SU-DHL-6 (cell line): ENCODE data around the gene TANC2.

ENCODE experiments used
- H2AFZ ChIP-seq: fragments of 200-600 bp; sonication (generic); 2 replicates; pipeline ENCODE4 v1.6.1; 2014; ENCODE audit warnings: low read depth, mild to moderate bottlenecking, moderate library complexity, mixed read lengths, antibody characterized with exemption, low read length; ENCODE audit not compliant: severe bottlenecking
- H3F3A ChIP-seq: fragments of 200-600 bp; shearing (Covaris generic); 2 replicates; pipeline ENCODE4 v1.6.0; 2016; ENCODE audit warnings: antibody characterized with exemption, mild to moderate bottlenecking; ENCODE audit not compliant: insufficient read depth
- H3K27ac ChIP-seq: fragments of 200-600 bp; sonication (generic); 2 replicates; pipeline ENCODE4 v1.5.1; 2016; ENCODE audit warnings: low read depth, mild to moderate bottlenecking, low read length, moderate library complexity, mixed read lengths
- H3K27me3 ChIP-seq: fragments of 200-600 bp; sonication (generic), shearing (Covaris generic); 2 replicates; pipeline ENCODE4 v1.6.0; 2014; ENCODE audit warnings: mild to moderate bottlenecking, low read length
- H3K36me3 ChIP-seq: fragments of 200-600 bp; sonication (generic); 2 replicates; pipeline ENCODE4 v1.6.1; 2014; ENCODE audit warnings: mild to moderate bottlenecking, low read length, mixed read lengths
- H3K4me2 ChIP-seq: fragments of 300-600, 200-600 bp; shearing (Covaris generic), sonication (generic); 2 replicates; pipeline ENCODE4 v1.6.0; 2014; ENCODE audit warnings: low read length, low read depth, mild to moderate bottlenecking; ENCODE audit not compliant: poor library complexity, severe bottlenecking
- H3K4me3 ChIP-seq: fragments of 200-600 bp; sonication (generic); 2 replicates; pipeline ENCODE4 v1.5.1; 2014; ENCODE audit warnings: antibody characterized with exemption, low read length, mild to moderate bottlenecking, mixed read lengths; ENCODE audit not compliant: insufficient read depth, poor library complexity, severe bottlenecking
- H3K79me2 ChIP-seq: fragments of 200-600 bp; sonication (generic); 2 replicates; pipeline ENCODE4 v1.6.1; 2014; ENCODE audit warnings: mild to moderate bottlenecking, low read length, moderate library complexity; ENCODE audit not compliant: insufficient read depth
- H3K9ac ChIP-seq: fragments of 200-600 bp; sonication (generic); 2 replicates; pipeline ENCODE4 v1.7.0; 2014; ENCODE audit warnings: mild to moderate bottlenecking, low read length
- H3K9me2 ChIP-seq: fragments of 200-600 bp; sonication (generic); replicated peaks from 2 replicates; pipeline ENCODE4 v1.6.1; 2014; ENCODE audit warnings: low read length; ENCODE audit not compliant: insufficient read depth
- H3K9me3 ChIP-seq: fragments of 200-600 bp; sonication (generic); 2 replicates; pipeline ENCODE4 v1.6.1; 2014; ENCODE audit warnings: low read length, mixed read lengths; ENCODE audit not compliant: insufficient read depth
- H4K20me1 ChIP-seq: fragments of 200-600 bp; sonication (generic); 2 replicates; pipeline ENCODE4 v1.6.1; 2014; ENCODE audit warnings: low read depth, mild to moderate bottlenecking, antibody characterized with exemption, low read length, moderate library complexity, mixed read lengths
- EZH2phosphoT487 ChIP-seq: fragments of 200-600 bp; sonication (generic), shearing (Covaris generic); conservative IDR thresholded peaks from 2 replicates; pipeline ENCODE4 v1.6.1; 2018; ENCODE audit warnings: mild to moderate bottlenecking, antibody characterized with exemption, low read length, moderate library complexity, mixed read lengths
- TF ChIP-seq, protein P1 (sequence below): fragments of 200-600 bp; sonication (generic); IDR thresholded peaks from one replicate; pipeline ENCODE4 v1.5.1; 2017; ENCODE audit warnings: antibody characterized with exemption, mild to moderate bottlenecking, low read length, moderate library complexity; ENCODE audit not compliant: insufficient read depth, poor library complexity, severe bottlenecking

Gene TANC2

DNA sequence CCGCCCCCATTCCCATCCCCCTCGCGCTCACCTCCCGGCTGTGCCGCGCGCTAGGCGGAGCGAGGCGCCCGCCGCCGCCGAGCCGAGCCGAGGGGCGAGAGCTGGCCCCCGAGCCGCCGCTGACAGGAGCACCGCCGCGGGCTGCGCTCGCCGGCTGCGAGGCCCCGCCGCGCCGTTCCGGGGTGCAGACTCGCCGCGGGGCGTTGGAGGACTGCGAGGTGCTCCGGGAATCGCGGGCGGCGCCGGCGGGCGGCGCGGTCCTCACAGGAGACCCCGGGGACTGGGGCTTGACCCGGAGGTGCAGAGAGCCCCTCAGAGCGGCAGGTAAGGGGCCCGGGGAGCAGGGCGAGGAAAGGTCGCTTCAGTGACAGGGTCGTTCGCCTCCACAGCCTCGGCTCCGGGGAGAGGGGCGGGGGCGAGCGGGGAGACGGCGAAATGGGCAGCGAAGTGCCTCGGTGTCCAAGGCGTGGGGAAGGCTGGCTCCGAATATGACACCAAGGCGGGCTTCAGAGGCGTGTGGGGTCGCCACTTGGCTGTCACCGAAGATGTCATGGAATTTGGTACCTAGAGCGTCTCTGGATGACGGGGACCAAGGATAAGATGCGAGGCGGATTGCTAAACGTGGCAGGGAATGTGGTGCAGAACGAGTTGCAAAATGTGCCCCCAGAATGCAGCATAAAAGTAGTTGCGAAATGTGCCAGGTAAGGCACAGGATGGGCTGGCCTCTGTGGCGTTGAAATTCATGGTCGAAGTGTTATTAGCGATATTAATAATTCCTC lies 580 bp downstream of the TANC2 start:
- H3K27ac ChIP-seq, result no peak overlapping the region; the same call in 1 of the 2 replicates
- H3K79me2 ChIP-seq, result no peaks in the 10 kb centered on the region
- H3K9ac ChIP-seq, result peak overlapping the region; percentile 65
- H3K4me2 ChIP-seq, result peak overlapping the region; percentile 71
- peaks cover 8% of the 10 kb centered on the region; the same call in 1 of the 2 replicates for H4K20me1 ChIP-seq
- no peaks in the 10 kb centered on the region for H3K9me2 ChIP-seq
- peak overlapping the region; percentile 54 for H3K4me3 ChIP-seq
- H3F3A ChIP-seq, result peaks cover 11% of the 10 kb centered on the region
- no peaks in the 10 kb centered on the region for H3K9me3 ChIP-seq
- 0 out of 2 replicates have a peak, but pooled peaks cover 5% of the 10 kb centered on the region for H3K27me3 ChIP-seq
- H2AFZ ChIP-seq, result peak overlapping the region; percentile 94
- no peak for TF ChIP-seq EZH2phosphoT487
- TF ChIP-seq, protein P1, sequence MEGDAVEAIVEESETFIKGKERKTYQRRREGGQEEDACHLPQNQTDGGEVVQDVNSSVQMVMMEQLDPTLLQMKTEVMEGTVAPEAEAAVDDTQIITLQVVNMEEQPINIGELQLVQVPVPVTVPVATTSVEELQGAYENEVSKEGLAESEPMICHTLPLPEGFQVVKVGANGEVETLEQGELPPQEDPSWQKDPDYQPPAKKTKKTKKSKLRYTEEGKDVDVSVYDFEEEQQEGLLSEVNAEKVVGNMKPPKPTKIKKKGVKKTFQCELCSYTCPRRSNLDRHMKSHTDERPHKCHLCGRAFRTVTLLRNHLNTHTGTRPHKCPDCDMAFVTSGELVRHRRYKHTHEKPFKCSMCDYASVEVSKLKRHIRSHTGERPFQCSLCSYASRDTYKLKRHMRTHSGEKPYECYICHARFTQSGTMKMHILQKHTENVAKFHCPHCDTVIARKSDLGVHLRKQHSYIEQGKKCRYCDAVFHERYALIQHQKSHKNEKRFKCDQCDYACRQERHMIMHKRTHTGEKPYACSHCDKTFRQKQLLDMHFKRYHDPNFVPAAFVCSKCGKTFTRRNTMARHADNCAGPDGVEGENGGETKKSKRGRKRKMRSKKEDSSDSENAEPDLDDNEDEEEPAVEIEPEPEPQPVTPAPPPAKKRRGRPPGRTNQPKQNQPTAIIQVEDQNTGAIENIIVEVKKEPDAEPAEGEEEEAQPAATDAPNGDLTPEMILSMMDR, result no peak
- no peaks in the 10 kb centered on the region for H3K36me3 ChIP-seq

DNA sequence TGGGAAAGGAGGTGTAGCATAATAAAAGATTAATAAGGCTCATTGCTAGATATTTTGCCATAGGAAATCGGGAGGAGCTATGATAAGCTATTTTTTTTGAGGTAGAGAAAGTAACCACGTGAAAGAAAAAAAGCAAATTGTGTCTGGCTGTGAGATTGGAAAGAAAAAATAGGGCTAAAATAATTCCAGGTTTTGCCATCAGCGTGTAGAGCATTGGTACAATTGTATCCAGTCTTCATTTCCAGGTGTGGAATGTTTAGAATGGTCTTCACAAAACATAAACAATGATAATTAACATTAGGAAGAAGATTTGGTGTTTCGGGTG lies 1.1 kb downstream of the TANC2 start:
- H4K20me1 ChIP-seq, result peaks cover 8% of the 10 kb centered on the region; the same call in 1 of the 2 replicates
- no peaks in the 10 kb centered on the region for H3K9me3 ChIP-seq
- H3K36me3 ChIP-seq, result no peaks in the 10 kb centered on the region
- TF ChIP-seq EZH2phosphoT487, result no peak
- TF ChIP-seq, protein P1, result no peak
- peak overlapping the region; percentile 54 for H3K4me3 ChIP-seq
- no peak overlapping the region for H3K27ac ChIP-seq
- H3K79me2 ChIP-seq, result no peaks in the 10 kb centered on the region
- peak overlapping the region; percentile 71 for H3K4me2 ChIP-seq
- H3F3A ChIP-seq, result peaks cover 11% of the 10 kb centered on the region
- H3K9me2 ChIP-seq, result no peaks in the 10 kb centered on the region
- H3K27me3 ChIP-seq, result 0 out of 2 replicates have a peak, but pooled peaks cover 5% of the 10 kb centered on the region
- peak overlapping the region; percentile 94 for H2AFZ ChIP-seq
- H3K9ac ChIP-seq, result peak overlapping the region; percentile 65

DNA sequence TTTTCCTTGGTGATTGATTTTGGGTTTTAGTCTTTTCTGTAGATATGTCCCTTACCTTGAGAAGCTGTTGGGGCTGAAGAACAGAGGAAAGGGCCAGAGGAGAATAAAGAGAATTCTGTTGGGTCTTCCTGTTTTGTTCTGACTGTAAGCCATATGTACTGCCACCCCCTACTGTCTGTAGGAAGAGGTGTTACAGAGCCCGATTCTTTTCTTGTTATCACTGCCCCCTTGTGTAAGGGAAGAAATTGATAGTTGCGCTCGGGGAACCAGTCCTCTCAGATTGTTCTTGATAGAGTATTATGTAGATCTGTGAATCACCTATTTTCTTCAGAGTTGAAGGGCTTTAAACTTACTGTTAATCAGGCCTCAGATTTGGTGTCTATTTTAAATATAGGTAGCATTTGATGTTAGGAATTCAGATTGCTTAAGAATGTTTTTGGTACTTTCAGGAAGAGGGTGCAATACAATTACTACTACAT lies 2.4 kb downstream of the TANC2 start:
- TF ChIP-seq, protein P1, result peak; percentile 94
- TF ChIP-seq EZH2phosphoT487, result no peak
- no peaks in the 10 kb centered on the region for H3K9me3 ChIP-seq
- H4K20me1 ChIP-seq, result peaks cover 8% of the 10 kb centered on the region; the same call in 1 of the 2 replicates
- H2AFZ ChIP-seq, result peak overlapping the region; percentile 28
- peak overlapping the region; percentile 71 for H3K4me2 ChIP-seq
- no peak overlapping the region for H3K4me3 ChIP-seq
- peaks cover 11% of the 10 kb centered on the region for H3F3A ChIP-seq
- no peak overlapping the region for H3K9ac ChIP-seq
- H3K27ac ChIP-seq, result no peak overlapping the region
- 0 out of 2 replicates have a peak, but pooled peaks cover 5% of the 10 kb centered on the region for H3K27me3 ChIP-seq
- H3K79me2 ChIP-seq, result no peaks in the 10 kb centered on the region
- no peaks in the 10 kb centered on the region for H3K9me2 ChIP-seq
- H3K36me3 ChIP-seq, result no peaks in the 10 kb centered on the region
